A549 (cell line): ENCODE measurements around the gene GJB2.

Source experiments
- CHD2 ChIP-seq: fragments of 150-350 bp; IDR thresholded peaks from 2 replicates; pipeline ENCODE4 v1.6.1; 2014; ENCODE audit warnings: low read length; ENCODE audit not compliant: partially characterized antibody
- MAZ ChIP-seq: fragments of 150-350 bp; IDR thresholded peaks from 2 replicates; pipeline ENCODE4 v1.6.1; 2014; ENCODE audit warnings: antibody characterized with exemption, low read depth, low read length, borderline replicate concordance
- POLR2A ChIP-seq: IDR thresholded peaks from 2 replicates; pipeline ENCODE4 v1.6.1; 2012; ENCODE audit warnings: mild to moderate bottlenecking, low read length
- RCOR1 ChIP-seq: fragments of 150-350 bp; IDR thresholded peaks from 2 replicates; pipeline ENCODE4 v1.6.1; 2014; ENCODE audit warnings: antibody characterized with exemption, low read length, low read depth
- RFX5 ChIP-seq: fragments of 450-650 bp; IDR thresholded peaks from 2 replicates; pipeline ENCODE4 v1.7.1; 2014; ENCODE audit warnings: antibody characterized with exemption, mild to moderate bottlenecking, moderate library complexity
- TF ChIP-seq, protein P1 (sequence below): fragments of >200 bp; sonication (Bioruptor Twin); formaldehyde crosslinking; IDR thresholded peaks from 3 replicates; pipeline ENCODE4 v1.5.1; 2016
- TF ChIP-seq, protein P2 (sequence below): IDR thresholded peaks from 2 replicates; pipeline ENCODE4 v1.6.1; 2012

DNA sequence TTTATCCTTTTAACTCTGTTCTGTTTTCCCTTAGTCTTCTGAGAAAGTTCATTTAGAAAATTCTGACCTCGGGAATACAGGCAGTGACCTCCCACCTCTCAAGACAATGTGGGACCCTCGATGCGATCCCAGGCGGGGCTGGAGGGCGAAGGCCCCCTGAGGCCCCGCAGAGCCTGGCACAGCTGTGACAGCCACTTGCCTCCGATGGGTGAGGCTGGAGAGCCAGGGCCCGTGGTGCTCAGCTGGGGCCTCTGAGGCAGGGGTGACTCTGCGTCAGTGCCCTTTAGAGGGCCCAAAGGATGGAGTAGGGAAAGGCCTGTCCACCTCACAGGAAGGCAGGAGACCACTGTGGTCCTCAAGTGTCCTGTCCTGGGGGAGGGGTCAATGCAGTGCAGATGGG, 42.2 kb downstream of the GJB2 start:
- TF ChIP-seq, protein P1, sequence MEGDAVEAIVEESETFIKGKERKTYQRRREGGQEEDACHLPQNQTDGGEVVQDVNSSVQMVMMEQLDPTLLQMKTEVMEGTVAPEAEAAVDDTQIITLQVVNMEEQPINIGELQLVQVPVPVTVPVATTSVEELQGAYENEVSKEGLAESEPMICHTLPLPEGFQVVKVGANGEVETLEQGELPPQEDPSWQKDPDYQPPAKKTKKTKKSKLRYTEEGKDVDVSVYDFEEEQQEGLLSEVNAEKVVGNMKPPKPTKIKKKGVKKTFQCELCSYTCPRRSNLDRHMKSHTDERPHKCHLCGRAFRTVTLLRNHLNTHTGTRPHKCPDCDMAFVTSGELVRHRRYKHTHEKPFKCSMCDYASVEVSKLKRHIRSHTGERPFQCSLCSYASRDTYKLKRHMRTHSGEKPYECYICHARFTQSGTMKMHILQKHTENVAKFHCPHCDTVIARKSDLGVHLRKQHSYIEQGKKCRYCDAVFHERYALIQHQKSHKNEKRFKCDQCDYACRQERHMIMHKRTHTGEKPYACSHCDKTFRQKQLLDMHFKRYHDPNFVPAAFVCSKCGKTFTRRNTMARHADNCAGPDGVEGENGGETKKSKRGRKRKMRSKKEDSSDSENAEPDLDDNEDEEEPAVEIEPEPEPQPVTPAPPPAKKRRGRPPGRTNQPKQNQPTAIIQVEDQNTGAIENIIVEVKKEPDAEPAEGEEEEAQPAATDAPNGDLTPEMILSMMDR, result no peak
- no peak for TF ChIP-seq CHD2
- TF ChIP-seq RFX5, result no peak
- TF ChIP-seq POLR2A, result no peak
- TF ChIP-seq, protein P2, sequence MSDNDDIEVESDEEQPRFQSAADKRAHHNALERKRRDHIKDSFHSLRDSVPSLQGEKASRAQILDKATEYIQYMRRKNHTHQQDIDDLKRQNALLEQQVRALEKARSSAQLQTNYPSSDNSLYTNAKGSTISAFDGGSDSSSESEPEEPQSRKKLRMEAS, result no peak
- TF ChIP-seq MAZ, result no peak
- no peak for TF ChIP-seq RCOR1
